NCI-H2227 (cell line): ENCODE measurements around the gene WDSUB1.

Source experiments
- DNase-seq: peaks from one replicate; lab custom pipeline; 2025; ENCODE audit not compliant: unreplicated experiment; lab: John Stamatoyannopoulos, UW

The WDSUB1 gene

DNA sequence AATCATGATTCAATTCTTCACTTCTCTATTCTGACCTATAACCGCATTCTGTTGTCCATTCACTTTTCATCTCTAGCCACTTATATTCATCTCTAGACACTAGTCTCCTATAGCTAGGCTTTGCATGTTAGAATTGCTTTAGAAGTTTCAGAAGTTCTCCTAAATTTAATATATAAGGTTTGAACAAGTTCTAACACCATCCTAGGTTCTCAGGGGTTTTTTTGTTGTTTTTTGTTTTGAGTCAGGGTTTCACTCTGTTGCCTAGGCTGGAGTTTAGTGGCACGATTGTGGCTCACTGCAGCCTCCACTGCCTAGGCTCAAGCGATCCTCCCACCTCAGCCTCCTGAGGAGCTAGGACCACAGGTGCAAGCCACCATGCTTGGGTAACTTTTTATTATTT is 19.9 kb downstream of the WDSUB1 start:
- no peak for DNase-seq

DNA sequence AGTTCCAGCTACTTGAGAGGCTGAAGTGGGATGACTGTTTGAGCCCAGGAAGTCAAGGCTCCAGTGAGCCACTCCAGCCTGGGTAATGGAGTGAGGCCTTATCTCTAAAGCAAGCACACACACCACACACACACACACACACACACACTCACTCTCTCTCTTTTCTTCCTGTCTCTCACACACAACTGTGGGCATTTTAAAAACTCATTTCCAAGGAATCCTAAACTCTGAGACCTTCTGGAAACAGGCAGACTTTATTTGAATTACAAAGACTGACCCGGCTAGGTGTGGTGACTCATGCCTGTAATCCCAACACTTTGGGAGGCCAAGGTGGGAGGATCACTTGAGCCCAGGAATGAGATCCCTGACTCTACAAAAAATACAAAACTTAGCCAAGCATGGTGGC is 21.3 kb downstream of the WDSUB1 start:
- DNase-seq: no peak

DNA sequence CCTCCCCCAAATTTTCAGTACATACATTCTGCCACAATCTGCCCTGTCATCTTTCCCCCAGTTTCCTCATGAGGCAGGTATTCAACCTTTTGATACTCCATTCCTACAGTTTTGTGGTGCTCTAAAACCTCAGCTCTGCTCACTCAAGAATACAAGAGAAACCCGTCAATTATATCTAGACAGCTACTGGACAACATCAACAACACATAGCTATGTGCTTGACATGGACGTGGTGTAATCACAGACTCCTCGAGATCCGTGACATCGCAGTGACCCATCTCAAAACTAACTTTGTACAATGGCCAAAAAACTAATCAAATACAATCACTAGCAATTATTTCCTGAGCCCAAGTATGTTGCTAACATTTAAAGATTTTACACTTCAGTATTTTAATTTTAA is 23.6 kb downstream of the WDSUB1 start:
- no peak for DNase-seq

DNA sequence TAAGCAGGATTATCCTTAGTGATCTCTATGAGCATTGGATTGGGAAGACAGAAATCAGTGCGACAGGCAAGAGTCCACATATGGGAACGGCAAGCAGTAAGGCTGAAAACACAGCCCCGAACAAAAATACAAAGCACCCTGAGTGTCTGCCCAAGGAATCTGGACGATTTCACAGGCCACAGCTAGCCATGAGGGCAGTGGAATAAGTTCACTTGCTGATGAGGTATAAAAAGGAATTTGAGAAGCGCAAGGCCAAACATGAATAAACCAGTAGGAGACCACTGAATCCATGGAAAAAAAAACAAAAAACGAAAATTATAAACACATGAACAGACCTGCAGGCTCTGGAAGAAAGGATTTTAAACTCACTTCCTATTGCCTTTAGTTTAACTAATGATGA is 24.3 kb downstream of the WDSUB1 start:
- no peak for DNase-seq

DNA sequence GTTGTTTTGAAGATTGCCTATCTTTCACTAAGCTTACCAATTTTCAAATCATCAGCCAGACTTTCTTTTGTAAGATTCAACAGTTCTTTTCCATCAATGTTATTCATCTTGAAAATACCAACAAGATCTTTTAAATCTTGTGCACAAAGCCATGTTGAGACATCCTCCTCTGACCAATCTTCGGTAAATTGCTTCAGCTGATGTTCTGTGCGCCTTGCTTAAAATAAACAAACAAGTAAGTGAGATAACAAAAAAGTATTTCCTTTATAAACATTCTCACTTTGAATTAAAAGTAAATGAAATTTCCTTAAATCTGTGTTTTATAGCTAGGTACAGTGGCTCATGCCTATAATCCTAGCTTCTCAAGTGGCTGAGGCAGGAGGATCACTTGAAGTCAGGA is 30.3 kb downstream of the WDSUB1 start:
- no peak for DNase-seq

DNA sequence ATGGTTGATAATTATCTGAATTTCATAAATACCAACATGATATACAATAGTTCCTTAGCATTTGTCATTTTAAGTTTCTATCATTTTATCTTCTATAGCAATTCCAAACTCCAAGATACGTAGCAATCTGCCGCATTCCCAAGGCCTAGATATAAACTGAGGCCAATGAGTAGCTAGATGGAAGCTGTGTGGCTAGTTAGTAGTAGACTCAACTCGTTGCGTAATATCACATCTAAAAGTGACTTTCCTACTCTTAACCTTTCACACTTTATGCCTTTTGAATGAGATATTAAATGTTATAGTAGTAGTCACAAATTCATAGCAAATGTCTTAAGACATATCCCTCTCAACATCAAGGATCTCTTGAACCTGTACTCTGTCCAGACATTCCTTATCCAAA is 33.6 kb downstream of the WDSUB1 start:
- DNase-seq: no peak

DNA sequence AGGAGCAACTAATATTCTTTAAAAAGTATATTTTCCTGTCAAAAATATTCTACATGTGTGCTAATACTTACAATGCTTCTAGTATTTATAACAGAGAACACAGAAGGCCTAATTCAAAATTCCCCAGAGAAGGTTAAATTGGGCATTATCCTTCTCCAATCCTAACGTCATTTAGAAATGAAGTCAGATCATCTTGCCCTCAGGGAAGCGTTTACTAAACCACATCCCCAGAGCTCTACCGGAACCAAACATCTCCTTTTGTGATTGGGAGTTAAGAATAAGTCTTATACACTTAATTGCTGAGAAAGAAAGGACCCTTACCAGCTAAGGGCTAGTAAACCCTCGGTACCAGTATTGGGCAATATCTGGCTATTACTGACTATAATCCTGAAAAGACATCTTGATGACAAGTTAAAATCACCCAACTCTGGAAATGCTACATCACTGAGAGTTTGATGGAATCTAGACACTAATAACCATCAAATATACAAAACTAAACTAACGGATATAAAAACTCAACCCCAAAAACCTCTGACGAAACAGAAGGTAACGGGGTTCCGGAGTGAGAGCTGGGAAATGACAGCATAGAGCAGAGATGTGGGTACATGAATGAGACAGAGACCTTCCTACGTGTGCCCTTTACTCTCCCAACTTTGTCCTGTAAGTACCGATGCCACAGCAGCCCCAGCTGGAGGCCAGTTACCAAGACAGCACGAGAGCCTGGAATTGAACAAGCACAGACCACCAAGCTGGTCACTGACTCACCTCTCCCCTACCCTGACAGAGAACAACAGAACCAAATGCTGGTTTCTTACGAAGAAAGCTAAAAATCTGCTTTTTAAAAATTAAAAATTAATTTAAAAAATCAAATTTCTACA is 35.0 kb downstream of the WDSUB1 start:
- no peak for DNase-seq

DNA sequence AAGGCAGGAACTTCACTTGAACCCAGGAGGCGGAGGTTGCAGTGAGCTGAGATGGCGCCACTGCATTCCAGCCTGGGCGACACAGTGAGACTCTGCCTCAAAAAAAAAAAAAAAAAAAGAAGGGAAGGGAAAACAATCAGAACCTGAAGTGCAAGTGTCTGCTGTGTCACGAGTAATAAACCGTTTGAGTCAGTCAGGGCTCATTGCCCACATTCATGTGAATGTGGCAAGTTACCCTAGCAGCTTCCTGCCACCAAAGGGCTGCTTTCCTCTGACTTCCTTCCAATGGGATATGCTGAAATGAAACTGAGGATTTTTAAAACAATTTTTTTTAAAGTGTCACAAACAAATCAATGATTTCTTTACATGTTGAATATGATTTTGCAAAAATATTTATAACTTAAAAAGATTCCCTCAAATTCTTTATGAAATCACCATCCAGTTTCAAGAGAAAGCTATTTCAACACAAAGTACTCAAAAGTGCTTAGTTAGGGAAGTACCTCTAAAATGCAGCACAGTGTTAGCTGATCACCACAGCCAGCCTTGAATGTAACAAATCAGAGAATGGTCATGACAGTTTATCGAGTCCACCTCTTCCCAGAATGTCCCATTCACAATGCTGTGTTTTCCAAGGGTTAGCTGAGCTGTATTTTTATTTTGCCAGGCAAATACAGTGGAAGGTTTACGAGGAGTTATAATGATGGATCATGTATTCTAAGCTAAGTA is 36.4 kb downstream of the WDSUB1 start:
- DNase-seq: no peak

DNA sequence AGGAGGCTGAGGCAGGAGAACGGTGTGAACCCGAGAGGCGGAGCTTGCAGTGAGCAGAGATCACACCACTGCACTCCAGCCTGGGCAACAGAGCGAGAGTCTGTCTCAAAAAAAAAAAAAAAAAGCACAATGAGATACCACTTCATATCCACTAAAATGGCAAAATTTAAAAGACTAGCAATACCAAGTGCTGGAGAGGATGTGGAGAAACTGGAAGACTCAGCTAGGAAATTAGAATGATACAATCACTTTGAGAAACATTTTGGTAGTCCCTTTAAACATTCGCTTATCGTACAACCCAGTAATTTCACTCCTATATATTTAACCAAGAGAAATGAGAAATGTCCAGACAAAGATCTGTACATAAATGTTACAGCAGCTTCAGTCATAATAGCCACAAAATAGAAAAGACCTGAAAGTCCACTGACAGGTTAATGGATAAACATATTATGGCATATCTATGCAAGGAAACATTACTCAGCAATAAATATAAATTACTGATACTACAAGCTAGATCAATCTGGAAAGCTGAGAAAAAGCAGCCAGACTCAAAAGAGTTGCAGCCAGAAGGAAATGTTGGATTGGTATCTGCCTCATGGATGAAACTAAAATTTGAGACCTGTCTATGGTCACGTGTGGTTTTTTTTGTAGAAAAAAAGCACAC is 40.0 kb downstream of the WDSUB1 start:
- DNase-seq: no peak

DNA sequence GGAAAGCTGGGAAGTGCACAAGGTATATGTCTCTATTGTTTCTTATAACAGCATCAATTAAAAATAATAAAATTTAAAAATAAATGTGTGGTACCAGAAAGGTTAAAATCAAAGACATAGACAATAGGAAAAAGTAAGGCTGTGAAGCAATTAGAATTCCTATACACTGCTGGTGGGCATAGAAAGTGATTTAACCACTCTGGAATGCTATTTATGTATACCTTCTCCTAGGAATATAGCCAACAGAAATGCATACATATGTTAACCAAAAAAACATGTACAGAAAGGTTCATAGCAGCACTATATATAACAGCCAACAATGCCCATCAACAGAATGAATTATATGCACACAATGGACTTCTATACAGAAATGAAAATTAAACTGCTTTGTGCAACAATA is 43.0 kb downstream of the WDSUB1 start:
- DNase-seq: no peak

DNA sequence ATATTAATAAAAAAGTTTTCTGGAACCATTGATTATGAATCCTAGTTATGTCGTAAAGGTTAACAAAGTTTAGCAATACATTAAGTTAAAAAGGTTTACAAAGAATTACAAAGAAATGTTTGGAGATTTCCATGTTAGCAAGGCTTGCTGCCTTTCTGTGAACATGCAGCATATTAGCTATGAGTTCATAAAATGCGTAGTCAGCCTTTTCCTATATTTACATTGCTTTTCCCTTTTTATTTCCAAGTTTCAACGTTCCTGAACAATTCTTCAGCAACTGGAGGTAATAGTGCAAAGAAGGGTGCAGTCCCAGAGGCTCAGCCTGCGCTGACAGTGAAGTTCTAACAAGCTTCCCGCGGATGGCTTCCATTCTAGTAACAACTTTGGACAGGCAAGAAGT is 51.6 kb downstream of the WDSUB1 start:
- DNase-seq: no peak

DNA sequence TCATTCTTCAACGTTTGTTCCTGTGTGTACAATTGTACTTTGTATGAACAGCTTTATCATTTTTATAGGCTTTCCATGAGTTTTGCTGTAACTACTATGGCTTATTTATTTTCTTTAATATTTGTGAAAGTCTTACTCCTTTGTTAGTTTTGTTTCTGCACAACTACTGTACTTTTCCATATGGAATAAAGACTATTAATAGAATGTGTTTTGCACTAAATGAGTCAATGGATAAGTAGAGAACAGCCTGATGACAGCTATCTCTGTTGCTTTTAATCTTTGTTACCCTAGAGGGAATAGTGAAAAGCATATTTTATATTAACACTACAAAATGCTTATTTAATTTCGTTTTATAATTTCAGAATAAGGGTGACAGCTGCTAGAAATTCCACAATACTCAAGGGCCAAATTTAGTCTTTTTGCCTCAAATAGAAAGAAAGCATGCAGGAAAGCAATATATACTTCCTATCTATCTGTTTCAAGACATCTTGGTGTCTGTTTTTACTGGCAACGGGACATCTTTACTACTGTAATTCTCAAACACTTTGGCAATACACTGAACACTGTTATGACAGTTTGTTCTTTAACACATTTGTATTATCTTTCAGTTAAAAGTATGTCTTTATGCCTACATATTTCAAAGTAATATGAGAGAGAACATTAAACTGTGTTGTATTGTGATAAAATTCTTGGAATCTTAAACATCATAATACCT is 53.9 kb downstream of the WDSUB1 start:
- no peak for DNase-seq

DNA sequence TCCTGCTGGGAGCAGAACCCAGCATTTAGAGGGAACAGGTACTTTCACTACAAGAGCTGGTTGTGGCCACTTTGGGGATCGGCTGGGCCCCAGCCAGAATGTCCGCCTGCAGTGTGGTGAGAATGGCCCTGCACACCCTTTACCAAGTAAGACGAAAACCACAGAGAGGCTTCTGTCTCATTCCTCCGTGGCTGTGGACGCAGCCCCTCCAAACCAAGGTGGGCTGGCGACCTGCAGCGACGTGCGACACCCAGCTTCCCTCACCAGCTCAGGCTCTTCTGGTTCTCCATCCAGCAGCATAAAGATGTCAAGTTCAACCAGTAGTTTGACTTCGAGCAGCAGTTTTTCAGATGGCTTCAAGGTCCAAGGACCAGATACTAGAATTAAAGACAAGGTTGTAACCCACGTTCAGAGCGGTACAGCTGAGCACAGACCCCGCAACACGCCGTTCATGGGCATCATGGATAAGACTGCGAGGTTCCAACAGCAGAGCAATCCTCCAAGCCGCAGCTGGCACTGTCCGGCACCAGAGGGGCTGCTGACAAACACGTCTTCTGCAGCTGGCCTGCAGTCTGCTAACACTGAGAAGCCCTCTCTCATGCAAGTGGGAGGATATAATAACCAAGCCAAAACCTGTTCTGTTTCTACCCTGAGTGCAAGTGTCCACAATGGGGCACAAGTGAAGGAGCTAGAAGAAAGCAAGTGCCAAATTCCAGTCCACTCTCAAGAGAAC is 56.2 kb downstream of the WDSUB1 start:
- no peak for DNase-seq

DNA sequence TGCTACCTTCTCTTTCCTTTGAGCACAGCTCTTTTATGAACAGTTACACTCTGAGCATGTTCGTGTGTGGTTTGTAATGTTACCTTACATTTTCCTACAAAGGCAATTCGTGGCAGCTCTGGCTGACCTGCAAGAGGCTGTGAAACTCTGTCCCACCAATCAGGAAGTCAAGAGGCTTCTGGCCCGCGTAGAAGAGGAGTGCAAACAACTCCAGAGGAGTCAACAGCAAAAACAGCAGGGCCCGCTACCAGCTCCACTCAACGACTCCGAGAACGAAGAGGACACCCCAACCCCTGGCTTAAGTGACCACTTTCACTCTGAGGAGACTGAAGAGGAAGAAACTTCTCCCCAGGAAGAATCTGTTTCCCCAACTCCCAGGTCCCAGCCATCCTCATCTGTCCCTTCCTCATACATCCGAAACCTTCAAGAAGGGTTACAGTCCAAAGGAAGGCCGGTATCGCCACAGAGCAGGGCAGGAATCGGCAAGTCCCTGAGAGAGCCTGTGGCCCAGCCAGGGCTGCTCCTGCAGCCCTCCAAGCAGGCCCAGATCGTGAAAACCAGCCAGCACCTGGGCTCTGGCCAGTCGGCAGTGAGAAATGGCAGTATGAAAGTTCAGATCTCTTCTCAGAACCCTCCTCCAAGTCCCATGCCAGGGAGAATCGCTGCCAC is 56.9 kb downstream of the WDSUB1 start:
- DNase-seq: no peak

DNA sequence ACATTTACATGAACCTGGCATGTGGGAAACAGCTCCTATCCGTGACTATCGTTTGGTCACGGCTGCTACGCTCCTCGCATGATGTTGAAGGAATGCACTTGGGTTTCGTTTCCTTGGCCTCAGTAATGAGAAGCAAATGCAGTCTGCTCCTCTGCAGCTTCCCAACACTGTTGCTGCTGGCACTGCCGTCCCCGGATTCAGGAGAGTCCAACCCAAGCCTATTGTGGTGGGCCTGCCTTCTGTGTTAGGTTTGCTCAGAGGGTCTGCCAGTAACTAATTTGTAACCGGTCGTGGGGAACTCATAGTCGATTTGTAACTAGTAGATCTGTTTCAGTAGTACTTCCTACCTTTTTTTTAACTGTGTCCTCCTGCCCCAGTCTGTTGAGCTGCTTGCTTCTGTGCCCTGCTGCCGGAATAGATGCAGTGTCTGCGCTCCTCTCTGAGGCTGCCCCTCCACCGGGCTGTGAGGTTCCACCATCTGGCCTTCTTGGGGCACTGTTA is 58.4 kb downstream of the WDSUB1 start:
- DNase-seq: no peak

DNA sequence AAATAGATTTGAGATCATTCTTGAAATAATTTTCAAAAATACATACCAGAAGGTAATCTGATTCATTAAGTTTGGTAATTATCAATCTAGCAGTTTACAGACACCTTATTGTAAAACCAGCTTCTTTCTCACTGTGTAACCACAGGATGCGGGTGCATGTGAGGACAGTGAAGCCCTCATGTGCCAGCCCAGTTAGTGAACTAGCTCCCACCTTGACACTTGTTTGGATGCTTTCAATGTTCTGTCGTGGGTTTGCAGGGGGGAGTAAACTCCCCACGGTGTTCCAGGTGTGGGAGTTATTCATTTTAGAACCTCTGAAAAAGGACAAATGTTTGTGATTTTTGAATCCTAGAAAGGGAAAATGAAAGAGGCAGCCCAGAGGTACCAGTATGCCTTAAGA is 59.0 kb downstream of the WDSUB1 start:
- no peak for DNase-seq

DNA sequence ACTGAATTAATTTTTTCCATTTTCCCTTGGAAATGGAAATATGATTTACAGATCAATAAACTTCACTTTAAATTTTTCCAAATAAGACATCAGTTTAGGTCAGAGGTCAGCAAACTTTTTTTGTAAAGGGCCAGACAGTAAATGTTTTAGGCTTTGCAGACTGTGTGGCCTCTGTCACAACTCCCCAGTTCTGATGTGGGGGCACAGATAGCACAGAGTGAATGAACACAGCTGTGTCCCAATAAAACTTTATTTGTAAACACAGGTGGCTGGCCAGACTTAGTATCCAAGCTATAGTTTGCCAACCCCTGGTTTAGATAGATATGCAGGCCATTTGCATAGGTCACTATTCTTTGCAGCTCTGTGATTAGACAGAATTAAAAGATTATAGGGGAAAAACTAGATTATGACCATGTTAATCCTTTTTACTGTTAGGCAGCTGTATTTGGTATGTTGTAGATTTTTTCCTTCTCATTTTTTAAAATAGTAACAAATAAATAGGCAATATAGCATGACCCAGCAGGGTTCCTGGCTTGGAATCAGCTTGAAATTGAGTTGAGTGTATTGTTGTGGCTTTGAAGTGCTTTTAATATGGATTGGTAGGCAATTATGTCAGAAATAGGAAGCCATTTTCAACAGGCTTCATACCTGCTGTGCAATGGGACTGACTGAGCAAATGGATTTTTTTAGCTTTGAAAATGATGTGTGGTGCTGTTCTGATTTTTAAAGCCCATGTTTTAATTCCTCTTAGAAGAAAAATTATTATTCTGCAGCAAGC is 59.7 kb downstream of the WDSUB1 start:
- DNase-seq: no peak

DNA sequence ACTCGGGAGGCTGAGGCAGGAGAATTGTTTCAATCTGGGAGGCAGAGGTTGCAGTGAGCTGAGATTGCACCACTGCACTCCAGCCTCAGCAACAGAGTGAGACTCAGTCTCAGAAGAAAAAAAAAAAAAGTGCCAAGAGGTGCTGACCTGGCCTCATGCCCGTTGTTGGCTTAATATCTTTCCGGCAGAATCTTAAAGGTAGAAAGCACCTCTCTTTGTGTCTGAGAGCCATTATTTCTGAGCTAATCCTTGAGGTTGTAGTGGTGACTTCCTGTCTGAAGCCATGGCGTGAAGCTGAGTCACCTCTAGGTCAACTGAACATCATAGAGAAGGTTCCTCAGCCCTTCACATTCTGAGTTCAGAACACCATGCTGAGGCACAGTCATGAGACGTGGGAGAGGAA is 60.4 kb downstream of the WDSUB1 start:
- peak; percentile 13 for DNase-seq
